ENCODE measurements around the gene NFIB.

Gene NFIB

GRCh38 chr9:14270358-14271092, 43.4 kb downstream of the NFIB start:
- TF ChIP-seq, protein P1, sequence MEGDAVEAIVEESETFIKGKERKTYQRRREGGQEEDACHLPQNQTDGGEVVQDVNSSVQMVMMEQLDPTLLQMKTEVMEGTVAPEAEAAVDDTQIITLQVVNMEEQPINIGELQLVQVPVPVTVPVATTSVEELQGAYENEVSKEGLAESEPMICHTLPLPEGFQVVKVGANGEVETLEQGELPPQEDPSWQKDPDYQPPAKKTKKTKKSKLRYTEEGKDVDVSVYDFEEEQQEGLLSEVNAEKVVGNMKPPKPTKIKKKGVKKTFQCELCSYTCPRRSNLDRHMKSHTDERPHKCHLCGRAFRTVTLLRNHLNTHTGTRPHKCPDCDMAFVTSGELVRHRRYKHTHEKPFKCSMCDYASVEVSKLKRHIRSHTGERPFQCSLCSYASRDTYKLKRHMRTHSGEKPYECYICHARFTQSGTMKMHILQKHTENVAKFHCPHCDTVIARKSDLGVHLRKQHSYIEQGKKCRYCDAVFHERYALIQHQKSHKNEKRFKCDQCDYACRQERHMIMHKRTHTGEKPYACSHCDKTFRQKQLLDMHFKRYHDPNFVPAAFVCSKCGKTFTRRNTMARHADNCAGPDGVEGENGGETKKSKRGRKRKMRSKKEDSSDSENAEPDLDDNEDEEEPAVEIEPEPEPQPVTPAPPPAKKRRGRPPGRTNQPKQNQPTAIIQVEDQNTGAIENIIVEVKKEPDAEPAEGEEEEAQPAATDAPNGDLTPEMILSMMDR (IDR thresholded peaks at IDR 0.05; ENCODE audit: borderline replicate concordance, control extremely low read depth, extremely low read depth, insufficient read depth, missing control alignments): no peak
- in situ Hi-C loops (cut with MboI; ENCODE audit: low sequenced_read_pairs, unreplicated experiment): no loop called here
- no peak for DNase-seq (ENCODE audit: low spot score)

DNA sequence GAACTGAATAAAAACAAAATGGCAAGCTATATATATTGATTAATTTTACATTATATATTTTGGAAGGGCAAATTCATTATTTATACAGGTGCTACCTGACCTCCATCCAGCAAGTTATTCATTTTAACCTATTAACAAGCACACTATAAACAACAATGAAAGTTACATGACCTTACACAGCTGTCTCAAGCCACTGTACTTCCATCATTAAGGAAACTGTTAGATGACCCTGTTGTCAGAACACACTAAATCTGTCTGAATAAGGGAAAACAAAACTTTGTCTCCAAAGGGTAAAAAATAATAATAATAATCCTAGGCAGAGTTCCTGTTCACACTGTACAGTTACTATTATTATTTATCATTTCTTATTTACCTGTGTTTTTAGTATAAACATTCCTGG, 44.0 kb downstream of the NFIB start:
- in situ Hi-C loops (cut with MboI; ENCODE audit: low sequenced_read_pairs, unreplicated experiment): no loop called here
- DNase-seq (ENCODE audit: low spot score): no peak
- TF ChIP-seq, protein P1 (IDR thresholded peaks at IDR 0.05; ENCODE audit: borderline replicate concordance, control extremely low read depth, extremely low read depth, insufficient read depth, missing control alignments): no peak

- in situ Hi-C loops (cut with MboI; ENCODE audit: low sequenced_read_pairs, unreplicated experiment): no loop called here
- DNase-seq (ENCODE audit: low spot score): no peak
- TF ChIP-seq, protein P1 (IDR thresholded peaks at IDR 0.05; ENCODE audit: borderline replicate concordance, control extremely low read depth, extremely low read depth, insufficient read depth, missing control alignments): no peak
These were observed 50.0 kb downstream of the NFIB start for GRCh38 chr9:14263707-14264483.

DNA sequence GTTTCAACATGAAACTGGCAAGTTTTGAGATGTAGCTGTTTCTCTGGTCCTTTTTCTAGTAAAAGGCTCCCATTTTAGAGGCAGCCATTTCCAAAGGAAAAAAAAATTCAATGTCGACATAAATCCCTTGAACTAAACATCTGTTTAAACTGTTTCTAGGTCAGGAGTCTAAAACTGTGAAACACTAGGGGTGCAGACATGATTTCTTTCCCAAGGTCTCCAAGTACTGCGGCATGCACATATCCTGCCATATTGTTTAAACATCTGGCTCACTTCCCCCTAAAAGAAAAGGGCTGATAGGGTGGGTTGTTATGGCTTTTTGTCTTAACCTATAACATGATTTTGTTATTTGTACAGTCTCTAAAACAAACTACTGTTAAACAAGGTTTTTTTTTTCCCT, 51.1 kb downstream of the NFIB start:
- in situ Hi-C loops (cut with MboI; ENCODE audit: low sequenced_read_pairs, unreplicated experiment): no loop called here
- TF ChIP-seq, protein P1 (IDR thresholded peaks at IDR 0.05; ENCODE audit: borderline replicate concordance, control extremely low read depth, extremely low read depth, insufficient read depth, missing control alignments): no peak
- no peak for DNase-seq (ENCODE audit: low spot score)

GRCh38 chr9:14261616-14262015, 52.3 kb downstream of the NFIB start:
- in situ Hi-C loops (cut with MboI; ENCODE audit: low sequenced_read_pairs, unreplicated experiment): no loop called here
- TF ChIP-seq, protein P1 (IDR thresholded peaks at IDR 0.05; ENCODE audit: borderline replicate concordance, control extremely low read depth, extremely low read depth, insufficient read depth, missing control alignments): no peak
- DNase-seq (ENCODE audit: low spot score): no peak

DNA sequence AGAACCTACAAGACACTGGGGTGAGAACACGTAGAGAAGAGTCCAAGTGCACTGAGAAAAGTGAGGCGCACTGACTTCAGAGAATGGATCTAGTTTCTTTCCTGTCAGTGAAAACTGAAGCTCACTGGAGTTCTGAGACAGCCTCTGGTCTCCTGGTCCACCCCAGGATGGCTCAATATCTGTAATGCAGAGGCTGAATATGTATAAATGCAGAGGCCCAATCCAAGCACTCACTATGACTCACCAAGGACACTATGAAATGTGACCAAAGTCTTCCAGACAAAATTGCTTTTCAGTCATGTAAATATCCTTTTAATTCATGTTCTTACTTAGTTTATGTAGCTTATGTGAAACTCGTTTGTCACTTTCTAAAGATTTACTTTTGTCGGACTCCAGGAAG, 53.8 kb downstream of the NFIB start:
- TF ChIP-seq, protein P1 (IDR thresholded peaks at IDR 0.05; ENCODE audit: borderline replicate concordance, control extremely low read depth, extremely low read depth, insufficient read depth, missing control alignments): no peak
- in situ Hi-C loops (cut with MboI; ENCODE audit: low sequenced_read_pairs, unreplicated experiment): no loop called here
- DNase-seq (ENCODE audit: low spot score): no peak
